Gastrocnemius medialis (tissue), 4 donors: ENCODE measurements around the gene NELFE. TPM values are rescaled to one million over a fixed set of nuclear protein-coding genes. Genes with fewer than 3 reads are reported as not detected.

Experiments used
- ATAC-seq, 2 donors: fragments of 150-250 bp; one replicate each; pipeline ENCODE4 v1.9.1; 2016
- DNase-seq, 2 donors: peaks; one replicate each; pipeline ENCODE4 v3.0.0-alpha.2; 2019
- H3K27ac ChIP-seq, 4 donors: fragments of 200-600 bp; sonication (generic); 1 replicate in 1 of 4; 2 replicates in 3 of 4; pipeline ENCODE4 v1.5.1; 2016 to 2018; ENCODE audit warnings: mild to moderate bottlenecking in 2 of 4, moderate library complexity in 1 of 4
- H3K27me3 ChIP-seq, 3 donors: fragments of 200-600 bp; sonication (generic) in 2 of 3; 1 replicate in 1 of 3; 2 replicates in 2 of 3; pipeline versions ENCODE4 v1.5.1 to v1.6.0; 2016 to 2019; ENCODE audit warnings: mild to moderate bottlenecking in 1 of 3, moderate library complexity in 1 of 3
- H3K36me3 ChIP-seq, 2 donors: fragments of 200-600 bp; sonication (generic) in 1 of 2; one replicate each; pipeline ENCODE4 v1.5.1; 2017 to 2018
- H3K4me1 ChIP-seq, 2 donors: fragments of 200-600 bp; sonication (generic) in 1 of 2; one replicate each; pipeline ENCODE4 v1.5.1; 2016 to 2017; ENCODE audit warnings: mild to moderate bottlenecking in 2 of 2
- H3K4me3 ChIP-seq, 4 donors: fragments of 200-600 bp; sonication (generic) in 3 of 4; 1 replicate in 1 of 4; 2 replicates in 3 of 4; pipeline ENCODE4 v1.5.1; 2016 to 2019; ENCODE audit warnings: mild to moderate bottlenecking in 2 of 4
- H3K9me3 ChIP-seq, 3 donors: fragments of 200-600 bp; sonication (generic) in 2 of 3; 1 replicate in 1 of 3; 2 replicates in 2 of 3; pipeline ENCODE4 v1.5.1; 2016 to 2019
- CTCF ChIP-seq, 5 experiments: fragments of 450-650 bp in 3 of 5; fragments of 200-600 bp in 2 of 5; sonication (generic) in 2 of 5; IDR thresholded peaks in 4 of 5; conservative IDR thresholded peaks in 1 of 5; 1 replicate in 4 of 5; 2 replicates in 1 of 5; pipeline ENCODE4 v1.5.1; 2016 to 2019; ENCODE audit warnings: antibody characterized with exemption in 5 of 5, mild to moderate bottlenecking in 3 of 5, moderate library complexity in 3 of 5
- POLR2A ChIP-seq, 2 donors: fragments of 450-650 bp; IDR thresholded peaks; one replicate each; pipeline ENCODE4 v1.6.1; 2017; ENCODE audit warnings: antibody characterized with exemption in 2 of 2, mild to moderate bottlenecking in 2 of 2, moderate library complexity in 2 of 2
- in situ Hi-C, 4 donors: fragments of 200-750 bp; cut with MboI; loops; one replicate each; pipeline versions ENCODE4 v1.15.0 to v1.8.0; 2017; ENCODE audit warnings: low sequenced_read_pairs in 4 of 4
- intact Hi-C: fragments of 100-400 bp; cut with DNase I; formaldehyde crosslinking; loops from one replicate; pipeline ENCODE4 v1.15.1; 2023; ENCODE audit warnings: low total_unique reads
- total RNA-seq, 4 donors: library from RNA; depleted of rRNA; stranded (reverse); fragments of >200 nt; gene quantifications; one replicate each; pipeline versions ENCODE4 v1.1.0 to v1.2.3, GENCODE V29; 2016

NELFE gene
- total RNA-seq, 4 donors from 2014 or later = 58.1 to 88.6 (median 78.7) TPM

GRCh38 chr6:31961616-31962015, 2.8 kb upstream of the NELFE start:
- Histone ChIP-seq H3K9me3 (no peaks in the 10 kb centered on the region), H3K27ac (no peak overlapping the region), H3K4me1 (peaks cover 17 to 20% of the 10 kb centered on the region in 2 donors), H3K36me3 (peaks cover 0 to 74% of the 10 kb centered on the region in 2 donors), H3K4me3 (no peak overlapping the region), H3K27me3 (no peaks in the 10 kb centered on the region)
- no peak for DNase-seq
- no peak for ATAC-seq
- intact Hi-C loops (no loop called here), in situ Hi-C loops (loop anchor here (25.0 kb wide), 6 partner anchors 101 to 1001 kb away; partner anchors contain the start of genes AGER (in 1 of the 4), AGPAT1 (in 1 of the 4), APOM (in 1 of the 4) and ATF6B (in 1 of the 4))
- TF ChIP-seq POLR2A (IDR thresholded peaks at IDR 0.05) (no peak), CTCF (IDR thresholded peaks at IDR 0.05 in 4 of 5, conservative IDR thresholded peaks at IDR 0.05 in 1 of 5) (no peak)

GRCh38 chr6:31958412-31958740, 395 bp downstream of the NELFE start:
- no peak for DNase-seq
- Histone ChIP-seq H3K4me1 (peaks cover 17 to 20% of the 10 kb centered on the region in 2 donors), H3K27ac (peak overlapping the region; percentile 82 to 89 (median 87)), H3K36me3 (peaks cover 0 to 74% of the 10 kb centered on the region in 2 donors), H3K27me3 (no peaks in the 10 kb centered on the region), H3K9me3 (no peaks in the 10 kb centered on the region), H3K4me3 (peak overlapping the region; percentile 82 to 94 (median 88))
- peak in 1 of 2 donors; percentile 3 for ATAC-seq
- no peak for TF ChIP-seq CTCF (IDR thresholded peaks at IDR 0.05 in 4 of 5, conservative IDR thresholded peaks at IDR 0.05 in 1 of 5)
- TF ChIP-seq POLR2A (IDR thresholded peaks at IDR 0.05) = no peak
- intact Hi-C loops (loop anchor here (1.0 to 10.0 kb wide), 6 partner anchors 56 to 1404 kb away; partner anchors contain the start of genes ATP6V1G2, GNL1, LY6G5C and NFKBIL1), in situ Hi-C loops (loop anchor here (10.0 to 25.0 kb wide), 8 partner anchors 54 to 1004 kb away; partner anchors contain the start of genes ZBTB12 (in 2 of the 4), AGER (in 1 of the 4), AGPAT1 (in 1 of the 4) and APOM (in 1 of the 4))

GRCh38 chr6:31956796-31957195, 2.0 kb downstream of the NELFE start:
- H3K9me3 ChIP-seq = no peaks in the 10 kb centered on the region
- H3K27me3 ChIP-seq = no peaks in the 10 kb centered on the region
- H3K4me1 ChIP-seq = peaks cover 17 to 20% of the 10 kb centered on the region in 2 donors
- H3K27ac ChIP-seq = no peak overlapping the region
- TF ChIP-seq CTCF (IDR thresholded peaks at IDR 0.05 in 4 of 5, conservative IDR thresholded peaks at IDR 0.05 in 1 of 5) = no peak
- ATAC-seq (no peak), DNase-seq (no peak)
- H3K4me3 ChIP-seq = no peak overlapping the region
- peaks cover 0 to 73% of the 10 kb centered on the region in 2 donors for H3K36me3 ChIP-seq
- intact Hi-C loops = loop anchor here (5.0 to 10.0 kb wide), 2 partner anchors 409 to 1402 kb away; partner anchors contain the start of genes ATP6V1G2, GNL1, NFKBIL1 and PRR3
- in situ Hi-C loops = loop anchor here (10.0 to 25.0 kb wide), 8 partner anchors 52 to 1006 kb away; partner anchors contain the start of genes ZBTB12 (in 2 of the 4), AGER (in 1 of the 4), AGPAT1 (in 1 of the 4) and APOM (in 1 of the 4)

DNA sequence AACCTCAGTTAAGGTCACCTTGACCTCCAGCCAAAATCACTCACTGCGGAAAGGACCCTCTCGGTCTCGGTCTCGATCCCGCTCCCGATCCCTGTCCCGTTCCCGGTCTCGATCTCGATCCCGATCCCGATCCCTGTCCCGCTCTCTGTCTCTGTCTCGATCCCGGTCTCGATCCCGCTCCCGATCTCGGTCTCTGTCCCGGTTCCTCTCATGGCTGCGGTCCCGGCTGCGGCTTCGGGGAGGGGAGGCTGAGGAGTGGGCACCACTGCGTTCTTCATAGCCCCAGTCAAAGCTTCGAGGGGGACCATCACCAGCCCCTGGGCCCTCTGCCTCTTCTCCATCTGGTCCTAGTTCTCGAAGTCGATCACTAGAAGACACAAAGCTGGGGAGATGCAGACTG, 4.3 kb downstream of the NELFE start:
- intact Hi-C loops (loop anchor here (10.0 kb wide), 1 partner anchor 1400 kb away; the partner anchor contains the start of genes GNL1 and PRR3), in situ Hi-C loops (loop anchor here (10.0 to 25.0 kb wide), 8 partner anchors 50 to 1008 kb away; partner anchors contain the start of genes ZBTB12 (in 2 of the 4), AGER (in 1 of the 4), AGPAT1 (in 1 of the 4) and APOM (in 1 of the 4))
- ATAC-seq (no peak), DNase-seq (no peak)
- no peak for TF ChIP-seq CTCF (IDR thresholded peaks at IDR 0.05 in 4 of 5, conservative IDR thresholded peaks at IDR 0.05 in 1 of 5)
- TF ChIP-seq POLR2A (IDR thresholded peaks at IDR 0.05) = no peak
- Histone ChIP-seq H3K9me3 (no peaks in the 10 kb centered on the region), H3K27me3 (no peaks in the 10 kb centered on the region), H3K36me3 (peaks cover 0 to 52% of the 10 kb centered on the region in 2 donors), H3K27ac (no peak overlapping the region), H3K4me3 (no peak overlapping the region), H3K4me1 (peaks cover 16% of the 10 kb centered on the region in 2 donors)
